Stomach (tissue), 4 donors: ENCODE measurements around the gene ITPA.

ENCODE experiments used
- POLR2AphosphoS5 ChIP-seq, 3 donors: sonication (generic); formaldehyde crosslinking; IDR thresholded peaks; one replicate each; pipeline ENCODE4 v1.6.1; 2016; ENCODE audit warnings: antibody characterized with exemption in 3 of 3
- TF ChIP-seq, protein P1 (sequence below), 7 experiments: fragments of 450-650 bp in 4 of 7; fragments of 200-600 bp in 3 of 7; sonication (generic) in 3 of 7; IDR thresholded peaks; one replicate each; pipeline ENCODE4 v1.5.1; 2016 to 2019; ENCODE audit warnings: antibody characterized with exemption in 7 of 7, control low read depth in 2 of 7, mild to moderate bottlenecking in 1 of 7

DNA sequence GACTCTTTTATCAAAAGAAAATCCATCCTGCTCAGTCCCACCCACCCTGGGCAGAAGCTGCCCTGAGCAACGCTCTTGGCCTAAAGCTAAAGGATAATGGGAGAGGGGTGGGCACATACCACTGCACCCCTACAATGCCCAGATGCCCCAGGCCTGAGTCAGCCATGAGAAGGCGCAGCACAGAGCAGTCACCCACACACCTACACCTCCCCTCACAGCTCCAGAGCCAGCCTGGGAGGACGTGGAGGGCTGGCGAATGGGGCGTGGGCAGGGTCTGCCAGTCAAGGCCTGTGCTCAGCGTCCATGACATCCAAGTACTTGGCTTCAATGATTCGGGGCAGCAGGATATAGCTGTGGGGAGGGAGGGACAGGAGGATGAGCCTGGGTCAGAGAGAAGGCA, 18.2 kb downstream of the ITPA start:
- TF ChIP-seq, protein P1, sequence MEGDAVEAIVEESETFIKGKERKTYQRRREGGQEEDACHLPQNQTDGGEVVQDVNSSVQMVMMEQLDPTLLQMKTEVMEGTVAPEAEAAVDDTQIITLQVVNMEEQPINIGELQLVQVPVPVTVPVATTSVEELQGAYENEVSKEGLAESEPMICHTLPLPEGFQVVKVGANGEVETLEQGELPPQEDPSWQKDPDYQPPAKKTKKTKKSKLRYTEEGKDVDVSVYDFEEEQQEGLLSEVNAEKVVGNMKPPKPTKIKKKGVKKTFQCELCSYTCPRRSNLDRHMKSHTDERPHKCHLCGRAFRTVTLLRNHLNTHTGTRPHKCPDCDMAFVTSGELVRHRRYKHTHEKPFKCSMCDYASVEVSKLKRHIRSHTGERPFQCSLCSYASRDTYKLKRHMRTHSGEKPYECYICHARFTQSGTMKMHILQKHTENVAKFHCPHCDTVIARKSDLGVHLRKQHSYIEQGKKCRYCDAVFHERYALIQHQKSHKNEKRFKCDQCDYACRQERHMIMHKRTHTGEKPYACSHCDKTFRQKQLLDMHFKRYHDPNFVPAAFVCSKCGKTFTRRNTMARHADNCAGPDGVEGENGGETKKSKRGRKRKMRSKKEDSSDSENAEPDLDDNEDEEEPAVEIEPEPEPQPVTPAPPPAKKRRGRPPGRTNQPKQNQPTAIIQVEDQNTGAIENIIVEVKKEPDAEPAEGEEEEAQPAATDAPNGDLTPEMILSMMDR (IDR thresholded peaks at IDR 0.05): no peak
- TF ChIP-seq POLR2AphosphoS5 (IDR thresholded peaks at IDR 0.05): no peak
